Fibroblast of mammary gland (primary cell): Measurements from ENCODE around the gene EXD1.

Experiments
- DNase-seq: peaks from one replicate; pipeline ENCODE4 v3.0.0-alpha.2; 2010; ENCODE audit warnings: low read depth
- H3K4me3 ChIP-seq: 2 replicates; pipeline ENCODE4 v1.5.1; 2011; ENCODE audit warnings: low read depth, mild to moderate bottlenecking, low read length, moderate library complexity; ENCODE audit not compliant: control insufficient read depth
- TF ChIP-seq, protein P1 (sequence below): conservative IDR thresholded peaks from 2 replicates; pipeline ENCODE4 v1.5.1; 2011; ENCODE audit warnings: low read depth, low read length, inconsistent platforms; ENCODE audit not compliant: control insufficient read depth, insufficient read depth

The EXD1 gene

GRCh38 chr15:41205315-41205714 lies 25.2 kb downstream of the EXD1 start:
- peak; percentile 7 for DNase-seq

DNA sequence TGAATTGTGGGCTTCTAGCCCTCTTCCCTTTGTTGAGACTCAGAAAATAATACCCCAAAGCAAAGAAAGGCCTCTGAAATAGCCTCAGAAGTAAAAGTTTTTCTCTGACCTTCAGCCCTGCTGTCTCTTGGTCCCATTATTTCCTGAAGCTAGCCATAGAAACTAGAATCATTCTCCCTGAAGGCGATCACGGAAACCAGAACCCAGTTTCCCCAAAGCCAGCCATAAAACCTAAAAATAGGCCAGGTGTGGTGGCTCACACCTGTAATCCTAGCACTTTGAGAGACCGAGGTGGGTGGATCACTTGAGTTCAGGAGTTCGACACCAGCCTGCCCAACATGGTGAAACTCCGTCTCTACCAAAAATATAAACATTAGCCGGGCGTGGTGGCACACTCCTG lies 27.2 kb downstream of the EXD1 start:
- DNase-seq = no peak
- TF ChIP-seq, protein P1, sequence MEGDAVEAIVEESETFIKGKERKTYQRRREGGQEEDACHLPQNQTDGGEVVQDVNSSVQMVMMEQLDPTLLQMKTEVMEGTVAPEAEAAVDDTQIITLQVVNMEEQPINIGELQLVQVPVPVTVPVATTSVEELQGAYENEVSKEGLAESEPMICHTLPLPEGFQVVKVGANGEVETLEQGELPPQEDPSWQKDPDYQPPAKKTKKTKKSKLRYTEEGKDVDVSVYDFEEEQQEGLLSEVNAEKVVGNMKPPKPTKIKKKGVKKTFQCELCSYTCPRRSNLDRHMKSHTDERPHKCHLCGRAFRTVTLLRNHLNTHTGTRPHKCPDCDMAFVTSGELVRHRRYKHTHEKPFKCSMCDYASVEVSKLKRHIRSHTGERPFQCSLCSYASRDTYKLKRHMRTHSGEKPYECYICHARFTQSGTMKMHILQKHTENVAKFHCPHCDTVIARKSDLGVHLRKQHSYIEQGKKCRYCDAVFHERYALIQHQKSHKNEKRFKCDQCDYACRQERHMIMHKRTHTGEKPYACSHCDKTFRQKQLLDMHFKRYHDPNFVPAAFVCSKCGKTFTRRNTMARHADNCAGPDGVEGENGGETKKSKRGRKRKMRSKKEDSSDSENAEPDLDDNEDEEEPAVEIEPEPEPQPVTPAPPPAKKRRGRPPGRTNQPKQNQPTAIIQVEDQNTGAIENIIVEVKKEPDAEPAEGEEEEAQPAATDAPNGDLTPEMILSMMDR = no peak

More at GRCh38 chr15:41205315-41205714, 25.2 kb downstream of the EXD1 start:
- no peak overlapping the region for H3K4me3 ChIP-seq
- TF ChIP-seq, protein P1 = no peak

DNA sequence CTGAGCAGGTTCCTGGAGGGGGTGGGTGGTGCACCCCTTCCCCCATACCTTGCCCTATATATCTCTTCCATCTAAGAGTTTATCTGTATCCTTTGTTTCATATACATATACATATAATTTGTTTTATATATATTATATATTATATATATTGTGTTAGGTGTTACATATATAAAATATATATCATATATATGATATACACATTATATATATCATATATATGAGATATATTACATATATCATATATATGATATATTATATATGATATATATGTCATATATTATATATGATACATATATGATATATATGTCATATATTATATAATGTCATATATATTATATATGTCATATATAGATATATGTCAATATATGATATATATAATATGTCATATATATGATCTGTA lies 31.1 kb downstream of the EXD1 start:
- H3K4me3 ChIP-seq = no peak overlapping the region
- no peak for DNase-seq
- TF ChIP-seq, protein P1 = no peak

More for the DNA sequence above, 27.2 kb downstream of the EXD1 start:
- no peak overlapping the region for H3K4me3 ChIP-seq

DNA sequence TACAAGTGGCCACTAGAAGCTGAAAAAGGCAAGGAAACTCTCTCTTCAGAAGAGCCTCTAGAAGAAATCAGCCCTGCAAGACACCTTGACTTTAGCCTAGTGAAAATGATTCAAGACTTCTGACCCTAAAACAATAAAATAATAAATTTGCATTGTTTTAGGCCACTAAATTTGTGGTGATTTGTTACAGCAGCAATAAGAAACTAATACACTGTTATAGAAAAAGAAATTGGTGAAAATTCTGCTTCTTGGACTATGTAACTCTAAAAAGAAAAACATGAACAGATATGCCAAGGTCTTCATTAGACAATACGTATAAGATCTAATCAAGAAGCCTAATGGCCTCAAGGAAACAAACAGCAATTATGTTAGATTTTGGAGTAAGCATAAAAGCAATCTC lies 36.1 kb downstream of the EXD1 start:
- TF ChIP-seq, protein P1 = no peak
- no peak overlapping the region for H3K4me3 ChIP-seq
- DNase-seq = no peak

DNA sequence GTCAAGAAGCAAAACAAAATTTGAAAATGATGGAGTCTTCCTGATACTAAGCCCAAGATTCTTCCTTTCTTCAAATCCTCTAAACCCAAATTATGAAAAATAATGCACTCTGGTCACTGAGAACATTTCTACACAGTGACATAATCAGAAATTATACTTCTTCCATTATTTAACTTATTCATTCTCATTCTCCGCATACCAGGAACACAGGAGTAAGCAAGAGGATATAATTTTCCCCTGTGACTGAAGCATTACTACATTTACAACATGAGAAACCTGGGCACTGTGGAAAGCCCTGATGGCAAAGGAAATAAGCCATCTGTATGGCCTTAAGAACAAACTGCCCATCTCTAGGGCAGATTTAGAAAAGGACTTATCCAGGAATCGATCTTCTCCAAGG lies 47.0 kb downstream of the EXD1 start:
- H3K4me3 ChIP-seq = no peak overlapping the region
- TF ChIP-seq, protein P1 = no peak
- DNase-seq = no peak

DNA sequence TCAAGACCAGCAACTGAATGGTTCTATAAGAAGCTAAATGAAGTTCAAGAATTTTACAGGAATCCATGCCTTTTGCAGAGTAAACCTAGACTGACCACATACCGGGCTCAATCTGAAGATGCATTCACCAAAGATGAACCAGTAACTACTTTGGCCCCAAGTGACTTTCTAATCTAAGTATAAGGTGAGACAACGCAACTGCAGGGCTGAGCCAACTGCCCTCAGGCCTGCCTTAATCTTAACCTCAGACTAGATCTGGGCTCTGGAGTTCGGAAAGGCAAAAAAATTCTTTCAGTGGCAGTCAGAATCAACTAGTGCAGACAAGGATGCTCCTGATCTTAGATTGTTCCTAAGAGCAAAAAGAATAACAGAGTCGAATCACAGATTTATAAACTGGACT lies 48.3 kb downstream of the EXD1 start:
- TF ChIP-seq, protein P1 = no peak
- DNase-seq = no peak
- no peak overlapping the region for H3K4me3 ChIP-seq

GRCh38 chr15:41180206-41180789 lies 50.3 kb downstream of the EXD1 start:
- no peak for DNase-seq
- TF ChIP-seq, protein P1 = no peak
- H3K4me3 ChIP-seq = no peak overlapping the region
